CD4-positive, alpha-beta T cell (primary cell): ENCODE results near the gene ACCSL. TPM values are rescaled to one million over a fixed set of nuclear protein-coding genes. Genes with fewer than 3 reads are reported as not detected.

Experiments
- ATAC-seq: fragments of 200-7000 bp; cut with Tn5 transposase; one replicate; pipeline ENCODE4 v1.10.0; 2022; ENCODE audit warnings: mild to moderate bottlenecking; ENCODE audit not compliant: poor library complexity
- CTCF ChIA-PET: fragments of 350-600 bp; sonication (Branson Sonifier 250); formaldehyde crosslinking; loops from one replicate; lab custom pipeline; 2021; ENCODE audit warnings: antibody characterized with exemption, inconsistent platforms; lab: Charles Lee
- POLR2A ChIA-PET: fragments of 350-600 bp; sonication (Branson Sonifier 250); formaldehyde crosslinking; loops from one replicate; lab custom pipeline; 2021; ENCODE audit warnings: antibody characterized with exemption, inconsistent platforms; lab: Charles Lee
- DNase-seq, 14 experiments: peaks; one replicate each; pipeline ENCODE4 v3.0.0-alpha.2; 2013 to 2020; ENCODE audit warnings: mixed read lengths in 2 of 14
- H3K27ac ChIP-seq, 2 donors: one replicate each; pipeline versions ENCODE4 v1.5.1 to v1.7.0; 2013; ENCODE audit warnings: low read length in 2 of 2, low read depth in 1 of 2, mild to moderate bottlenecking in 1 of 2
- H3K27me3 ChIP-seq, 2 experiments: 1 replicate in 1 of 2; 2 replicates in 1 of 2; pipeline versions ENCODE4 v1.6.1 to v1.7.0; 2013; ENCODE audit warnings: low read length in 2 of 2, control low read depth in 1 of 2, mild to moderate bottlenecking in 1 of 2, moderate library complexity in 1 of 2; ENCODE audit not compliant: insufficient read depth in 2 of 2, control insufficient read depth in 1 of 2
- H3K36me3 ChIP-seq: one replicate; pipeline ENCODE4 v1.6.1; 2013; ENCODE audit warnings: low read length, control low read depth; ENCODE audit not compliant: insufficient read depth
- H3K4me1 ChIP-seq: one replicate; pipeline ENCODE4 v1.6.1; 2013; ENCODE audit warnings: low read length, control low read depth; ENCODE audit not compliant: insufficient read depth
- H3K4me3 ChIP-seq: one replicate; pipeline ENCODE4 v1.5.1; 2013; ENCODE audit warnings: mild to moderate bottlenecking, low read length, moderate library complexity
- H3K9me3 ChIP-seq, 2 experiments: 1 replicate in 1 of 2; 2 replicates in 1 of 2; pipeline versions ENCODE4 v1.6.1 to v1.7.0; 2013; ENCODE audit warnings: low read length in 2 of 2, mild to moderate bottlenecking in 2 of 2, control low read depth in 1 of 2, moderate library complexity in 1 of 2; ENCODE audit not compliant: control insufficient read depth in 1 of 2, insufficient read depth in 1 of 2
- H3K27ac Mint-ChIP-seq: one replicate; pipeline ENCODE4 v1.8.0; 2020; ENCODE audit warnings: mixed read lengths
- H3K27me3 Mint-ChIP-seq: one replicate; pipeline ENCODE4 v1.8.0; 2021; ENCODE audit warnings: mixed read lengths
- H3K36me3 Mint-ChIP-seq: one replicate; pipeline ENCODE4 v1.8.0; 2021; ENCODE audit warnings: low read depth, mixed read lengths
- H3K4me1 Mint-ChIP-seq: one replicate; pipeline ENCODE4 v1.8.0; 2021; ENCODE audit warnings: low read depth, mixed read lengths
- H3K4me3 Mint-ChIP-seq: one replicate; pipeline ENCODE4 v1.8.0; 2020; ENCODE audit warnings: mild to moderate bottlenecking, mixed read lengths
- H3K9me3 Mint-ChIP-seq: one replicate; pipeline ENCODE4 v1.8.0; 2020; ENCODE audit warnings: mixed read lengths
- CTCF ChIP-seq: fragments of 200-600 bp; IDR thresholded peaks from one replicate; pipeline ENCODE4 v1.8.0; 2022; ENCODE audit warnings: antibody characterized with exemption, mild to moderate bottlenecking
- intact Hi-C, 2 experiments: fragments of 100-400 bp; cut with DNase I in 1 of 2; cut with micrococcal nuclease in 1 of 2; formaldehyde crosslinking; loops; one replicate each; pipeline versions ENCODE4 v1.15.1 to v1.9.0; 2023 to 2025; cut with DNase I, micrococcal nuclease
- total RNA-seq, 174 experiments: library from RNA in 2 of 174; stranded (reverse) in 2 of 174; gene quantifications; one replicate each; pipeline ENCODE4 v1.2.3 and lab custom pipeline; 2021 to 2026

Gene ACCSL
- total RNA-seq, 2 experiments from 2014 or later, result not detected

- Histone ChIP-seq H3K27me3 (no peaks in the 10 kb centered on the region), H3K4me1 (no peaks in the 10 kb centered on the region), H3K4me3 (no peak overlapping the region), H3K27ac (no peak overlapping the region), H3K9me3 (peaks cover 0 to 5% of the 10 kb centered on the region in 2 experiments), H3K36me3 (no peaks in the 10 kb centered on the region)
- H3K4me3 Mint-ChIP-seq, result no peak overlapping the region
- no peak overlapping the region for H3K27ac Mint-ChIP-seq
- no peaks in the 10 kb centered on the region for H3K4me1 Mint-ChIP-seq
- ATAC-seq (no peak), DNase-seq (no peak)
- intact Hi-C loops, result no loop called here
- peaks cover 27% of the 10 kb centered on the region for H3K36me3 Mint-ChIP-seq
- H3K9me3 Mint-ChIP-seq, result peaks cover 4% of the 10 kb centered on the region
- H3K27me3 Mint-ChIP-seq, result no peaks in the 10 kb centered on the region
- ChIA-PET CTCF (no interaction called here), POLR2A (no interaction called here)
- no peak for TF ChIP-seq CTCF
Measured at GRCh38 chr11:44088871-44089270, 41.1 kb downstream of the ACCSL start.

GRCh38 chr11:44090539-44090938 is 42.8 kb downstream of the ACCSL start:
- H3K36me3 ChIP-seq, result no peaks in the 10 kb centered on the region
- H3K27me3 ChIP-seq, result no peaks in the 10 kb centered on the region
- ChIA-PET CTCF (no interaction called here), POLR2A (no interaction called here)
- Mint-ChIP-seq H3K9me3 (peaks cover 2% of the 10 kb centered on the region), H3K36me3 (peaks cover 17% of the 10 kb centered on the region), H3K27ac (no peak overlapping the region), H3K4me3 (no peak overlapping the region), H3K27me3 (no peaks in the 10 kb centered on the region), H3K4me1 (peaks cover 14% of the 10 kb centered on the region)
- no peaks in the 10 kb centered on the region for H3K9me3 ChIP-seq
- no peak for TF ChIP-seq CTCF
- no peak for DNase-seq
- ATAC-seq, result no peak
- H3K4me1 ChIP-seq, result peaks cover 9% of the 10 kb centered on the region
- intact Hi-C loops, result loop anchor here (5.0 to 10.0 kb wide), 3 partner anchors 206 to 1054 kb away; partner anchors contain the start of genes ALKBH3 (in 1 of the 2) and PRDM11 (in 1 of the 2)
- no peak overlapping the region for H3K4me3 ChIP-seq
- no peak overlapping the region for H3K27ac ChIP-seq

- H3K4me1 ChIP-seq, result peaks cover 18% of the 10 kb centered on the region
- H3K4me3 Mint-ChIP-seq, result peak overlapping the region; percentile 88
- CTCF ChIA-PET, result interaction anchor here (0.6 to 3.6 kb wide), 16 partner anchors 9 to 783 kb away, joined by 3 to 34 read pairs (median 4); partner anchors contain the start of gene ACCS
- peak; percentile 77 for TF ChIP-seq CTCF
- POLR2A ChIA-PET, result interaction anchor here (1.0 to 2.2 kb wide), 3 partner anchors 10 to 28 kb away, joined by 3 to 14 read pairs (median 11); partner anchors contain the start of gene ACCS
- DNase-seq, result peak; percentile 47 to 91 (median 72)
- H3K4me1 Mint-ChIP-seq, result peaks cover 31% of the 10 kb centered on the region
- H3K27ac Mint-ChIP-seq, result no peak overlapping the region
- H3K36me3 ChIP-seq, result no peaks in the 10 kb centered on the region
- intact Hi-C loops, result loop anchor here (1.0 to 10.0 kb wide), 5 partner anchors 28 to 1050 kb away; partner anchors contain the start of genes ACCS (in 1 of the 2), ALKBH3 (in 1 of the 2) and PRDM11 (in 1 of the 2)
- peak; percentile 55 for ATAC-seq
- no peaks in the 10 kb centered on the region for H3K9me3 ChIP-seq
- no peak overlapping the region for H3K27ac ChIP-seq
- no peaks in the 10 kb centered on the region for H3K9me3 Mint-ChIP-seq
- no peaks in the 10 kb centered on the region for H3K36me3 Mint-ChIP-seq
- H3K27me3 Mint-ChIP-seq, result no peaks in the 10 kb centered on the region
- no peak overlapping the region for H3K4me3 ChIP-seq
- H3K27me3 ChIP-seq, result no peaks in the 10 kb centered on the region
Measured at GRCh38 chr11:44094260-44094868, 46.6 kb downstream of the ACCSL start.
